Fibroblast of the aortic adventitia (primary cell): ENCODE data around the gene WDR88. TPM values are rescaled to one million over a fixed set of nuclear protein-coding genes. Genes with fewer than 3 reads are reported as not detected.

Experiments
- DNase-seq: peaks from one replicate; pipeline ENCODE4 v3.0.0-alpha.2; 2010; ENCODE audit warnings: low read depth
- H3K4me3 ChIP-seq: 2 replicates; pipeline ENCODE4 v1.5.1; 2011; ENCODE audit warnings: low read depth, mild to moderate bottlenecking, control low read depth, low read length, moderate library complexity
- total RNA-seq: library from RNA; depleted of rRNA; stranded (reverse); fragments of >200 nt; gene quantifications from 2 replicates; pipeline ENCODE4 v1.2.3, GENCODE V29; 2012; ENCODE audit warnings: low replicate concordance
- TF ChIP-seq, protein P1 (sequence below): IDR thresholded peaks from 2 replicates; pipeline ENCODE4 v1.5.1; 2011; ENCODE audit warnings: mild to moderate bottlenecking, low read length, control low read depth, inconsistent platforms; ENCODE audit not compliant: insufficient read depth

Gene WDR88
- total RNA-seq, 1 donor = not detected

DNA sequence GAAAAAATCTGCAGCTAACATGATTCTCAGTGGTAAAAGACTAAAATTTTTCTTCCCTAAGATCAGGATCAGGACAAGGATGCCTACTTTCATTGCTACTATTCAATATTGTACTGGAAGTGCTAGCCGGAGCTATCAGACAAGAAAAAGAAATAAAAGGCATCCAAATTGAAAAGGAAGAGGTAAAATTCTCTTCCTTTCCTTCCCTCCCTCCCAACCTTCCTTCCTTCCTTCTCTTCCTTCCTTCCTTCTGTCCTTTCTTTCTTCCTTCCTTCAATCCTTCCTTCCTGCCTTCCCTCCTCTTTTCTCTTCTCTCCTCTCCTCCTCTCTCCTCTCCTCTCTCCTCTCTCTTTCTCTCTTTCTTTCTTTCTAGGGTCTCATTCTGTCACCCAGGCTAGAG, 35.5 kb downstream of the WDR88 start:
- TF ChIP-seq, protein P1, sequence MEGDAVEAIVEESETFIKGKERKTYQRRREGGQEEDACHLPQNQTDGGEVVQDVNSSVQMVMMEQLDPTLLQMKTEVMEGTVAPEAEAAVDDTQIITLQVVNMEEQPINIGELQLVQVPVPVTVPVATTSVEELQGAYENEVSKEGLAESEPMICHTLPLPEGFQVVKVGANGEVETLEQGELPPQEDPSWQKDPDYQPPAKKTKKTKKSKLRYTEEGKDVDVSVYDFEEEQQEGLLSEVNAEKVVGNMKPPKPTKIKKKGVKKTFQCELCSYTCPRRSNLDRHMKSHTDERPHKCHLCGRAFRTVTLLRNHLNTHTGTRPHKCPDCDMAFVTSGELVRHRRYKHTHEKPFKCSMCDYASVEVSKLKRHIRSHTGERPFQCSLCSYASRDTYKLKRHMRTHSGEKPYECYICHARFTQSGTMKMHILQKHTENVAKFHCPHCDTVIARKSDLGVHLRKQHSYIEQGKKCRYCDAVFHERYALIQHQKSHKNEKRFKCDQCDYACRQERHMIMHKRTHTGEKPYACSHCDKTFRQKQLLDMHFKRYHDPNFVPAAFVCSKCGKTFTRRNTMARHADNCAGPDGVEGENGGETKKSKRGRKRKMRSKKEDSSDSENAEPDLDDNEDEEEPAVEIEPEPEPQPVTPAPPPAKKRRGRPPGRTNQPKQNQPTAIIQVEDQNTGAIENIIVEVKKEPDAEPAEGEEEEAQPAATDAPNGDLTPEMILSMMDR = no peak
- no peak overlapping the region for H3K4me3 ChIP-seq
- DNase-seq = no peak

DNA sequence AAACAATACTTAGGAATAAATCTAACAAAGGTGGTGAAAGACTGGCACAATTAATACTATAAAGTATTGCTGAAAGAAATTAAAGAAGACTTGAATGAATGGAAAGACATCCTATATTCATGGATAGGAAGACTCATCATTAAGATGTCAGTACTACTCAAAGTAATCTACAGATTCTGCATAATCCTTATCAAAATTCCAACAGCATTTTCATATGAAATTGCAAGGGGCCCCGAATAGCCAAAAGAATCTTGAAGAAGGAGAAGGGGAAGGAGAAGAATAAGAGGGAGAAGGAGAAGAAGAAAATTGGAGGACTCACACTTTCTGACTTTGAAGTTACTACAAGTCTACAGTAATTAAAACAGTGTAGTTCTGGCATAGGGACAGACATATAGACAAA, 36.6 kb downstream of the WDR88 start:
- TF ChIP-seq, protein P1 = no peak
- DNase-seq = no peak

DNA sequence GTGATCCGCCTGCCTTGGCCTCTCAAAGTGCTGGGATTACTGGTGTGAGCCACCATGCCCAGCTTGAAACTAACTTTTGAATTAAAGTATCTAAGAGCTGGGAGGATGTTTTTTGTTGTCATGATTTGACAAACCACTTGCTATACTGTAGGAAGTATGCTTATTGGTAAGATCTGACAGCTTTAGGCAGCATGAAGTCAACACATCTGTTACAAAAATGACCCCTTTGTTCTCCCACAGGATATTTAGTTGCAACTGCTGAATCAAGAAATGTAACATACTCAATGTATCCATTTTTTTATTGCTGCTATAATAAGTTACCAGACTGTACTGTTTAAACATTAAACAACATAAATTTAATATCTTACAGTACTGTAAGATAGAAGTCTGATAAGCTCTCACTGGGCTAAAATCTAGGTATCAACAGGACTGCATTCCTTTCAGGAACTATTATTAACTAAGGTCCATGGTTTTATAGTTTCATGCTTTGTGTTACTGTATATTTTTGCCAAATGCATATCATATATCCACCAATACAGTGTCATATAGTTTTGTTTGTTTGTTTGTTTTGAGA, 39.4 kb downstream of the WDR88 start:
- H3K4me3 ChIP-seq = no peak overlapping the region
- TF ChIP-seq, protein P1 = no peak
- DNase-seq = no peak

More for the DNA sequence above, 36.6 kb downstream of the WDR88 start:
- no peak overlapping the region for H3K4me3 ChIP-seq

DNA sequence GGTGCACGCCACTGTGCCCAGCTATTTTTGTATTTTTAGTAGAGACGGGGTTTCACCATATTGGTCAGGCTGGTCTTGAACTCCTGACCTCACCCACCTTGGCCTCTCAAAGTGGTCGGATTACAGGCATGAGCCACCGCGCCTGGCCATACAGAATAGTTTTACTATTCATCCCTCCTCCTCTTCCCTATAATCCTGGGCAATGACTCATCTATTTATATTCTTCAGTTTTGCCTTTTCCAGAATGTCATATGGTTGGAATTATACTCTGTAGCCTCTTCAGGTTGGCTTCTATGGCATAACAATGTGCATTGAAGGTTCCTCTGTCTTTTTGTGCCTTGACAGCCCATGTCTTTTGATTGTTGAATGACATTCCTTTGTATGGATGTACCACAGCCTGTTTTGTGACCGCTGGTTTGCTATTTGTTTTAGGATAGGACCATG, 40.0 kb downstream of the WDR88 start:
- peak; percentile 44 for DNase-seq
- no peak overlapping the region for H3K4me3 ChIP-seq
- TF ChIP-seq, protein P1 = no peak

DNA sequence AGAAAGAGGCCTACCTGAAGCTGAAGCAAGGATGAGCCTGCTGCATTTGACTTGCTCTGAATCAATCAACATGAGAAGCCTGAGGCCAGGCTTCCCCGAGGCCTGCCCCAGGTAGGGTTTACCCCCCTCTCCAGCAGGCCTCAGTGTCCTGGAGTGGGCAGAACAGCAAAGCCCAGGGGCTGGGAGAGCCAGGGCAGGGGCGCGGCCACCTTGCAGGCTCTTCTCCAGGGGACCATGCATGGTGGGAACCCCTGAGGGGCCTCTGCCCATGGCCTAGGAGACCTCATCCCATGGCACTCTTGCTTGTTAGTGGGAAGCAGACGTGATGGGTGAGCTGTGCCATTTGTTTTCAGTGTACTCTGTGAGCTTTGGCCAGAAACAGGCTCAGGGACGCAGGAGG, 42.3 kb downstream of the WDR88 start:
- no peak for DNase-seq
- TF ChIP-seq, protein P1 = no peak
- no peak overlapping the region for H3K4me3 ChIP-seq

DNA sequence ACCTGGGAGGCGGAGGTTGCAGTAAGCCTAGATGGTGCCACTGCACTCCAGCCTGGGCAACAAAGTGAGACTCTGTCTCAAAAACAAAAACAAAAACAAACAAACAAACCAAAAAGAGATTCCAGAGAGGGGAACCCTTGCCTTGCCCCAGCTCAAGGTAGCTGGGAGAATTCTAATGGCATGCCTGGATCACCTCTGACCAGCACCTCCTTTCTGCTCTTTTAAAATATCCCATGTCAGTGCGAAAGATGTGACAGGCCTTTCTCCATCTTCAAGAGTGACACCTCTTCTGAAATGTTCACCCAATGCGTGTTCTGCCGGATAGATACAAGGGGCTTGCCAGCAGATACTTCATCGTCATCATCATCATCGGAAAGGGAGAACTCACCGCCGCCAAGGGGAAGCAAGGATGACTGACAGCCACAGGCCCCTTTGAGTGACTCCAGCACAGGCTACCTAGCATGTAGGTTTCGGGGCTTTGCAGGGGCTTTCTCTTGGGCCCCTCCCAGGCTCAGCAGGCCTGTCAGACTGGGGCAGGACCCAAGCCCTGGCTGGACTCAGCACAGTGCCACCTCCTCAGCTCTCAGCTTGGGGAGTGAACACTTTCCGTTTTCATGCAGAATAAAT, 43.4 kb downstream of the WDR88 start:
- no peak overlapping the region for H3K4me3 ChIP-seq

More for the DNA sequence above, 43.4 kb downstream of the WDR88 start:
- no peak for DNase-seq
- TF ChIP-seq, protein P1 = no peak
